SK-N-SH (cell line): Measurements from ENCODE around the gene AKAP12. TPM values are rescaled to one million over a fixed set of nuclear protein-coding genes. Genes with fewer than 3 reads are reported as not detected.

Experiments used
- CTCF ChIA-PET: fragments of 300-600, 350-600 bp; formaldehyde crosslinking; extraction: SDS; loops from one replicate; lab custom pipeline; 2021; lab: Yijun Ruan, JAX
- POLR2A ChIA-PET: fragments of 350-600 bp; sonication (Branson Sonifier 250); formaldehyde crosslinking; extraction: SDS; loops from one replicate; lab custom pipeline; 2020; ENCODE audit warnings: antibody characterized with exemption, inconsistent platforms; lab: Yijun Ruan, JAX
- DNase-seq: peaks from one replicate; pipeline ENCODE4 v3.0.0; 2012
- H2AFZ ChIP-seq: fragments of 200-600 bp; sonication (generic); 2 replicates; pipeline ENCODE4 v1.8.1; 2016; ENCODE audit warnings: antibody characterized with exemption, mild to moderate bottlenecking, low read depth
- H3F3A ChIP-seq: fragments of 200-600 bp; sonication (generic); replicated peaks from 2 replicates; pipeline ENCODE3; 2016; ENCODE audit warnings: antibody characterized with exemption, mild to moderate bottlenecking; ENCODE audit not compliant: insufficient read depth
- H3K27ac ChIP-seq, 2 experiments: fragments of 200-500 bp in 1 of 2; fragments of 200-600 bp in 1 of 2; sonication (Bioruptor generic) in 1 of 2; sonication (generic), shearing (Covaris generic) in 1 of 2; 2 replicates each; pipeline versions ENCODE4 v1.5.1 to v1.6.1; 2014 to 2016; ENCODE audit warnings: low read depth in 2 of 2, inconsistent platforms in 1 of 2, low read length in 1 of 2, mild to moderate bottlenecking in 1 of 2, mixed read lengths in 1 of 2
- H3K27me3 ChIP-seq: fragments of 200-600 bp; sonication (generic), shearing (Covaris generic); 2 replicates; pipeline ENCODE4 v1.6.1; 2016; ENCODE audit warnings: mixed run types; ENCODE audit not compliant: insufficient read depth
- H3K36me3 ChIP-seq, 2 experiments: fragments of 200-500 bp in 1 of 2; fragments of 200-600 bp in 1 of 2; sonication (Bioruptor generic) in 1 of 2; sonication (generic) in 1 of 2; replicated peaks in 1 of 2; 2 replicates each; pipeline versions ENCODE3 to v1.5.1; 2014 to 2016; ENCODE audit warnings: low read length in 1 of 2, mild to moderate bottlenecking in 1 of 2; ENCODE audit not compliant: insufficient read depth in 2 of 2, control insufficient read depth in 1 of 2
- H3K4me1 ChIP-seq, 2 experiments: fragments of 200-500 bp in 1 of 2; fragments of 200-600 bp in 1 of 2; sonication (Bioruptor generic) in 1 of 2; sonication (generic), shearing (Covaris generic) in 1 of 2; 2 replicates each; pipeline versions ENCODE4 v1.5.1 to v1.6.1; 2014 to 2016; ENCODE audit warnings: low read depth in 1 of 2, low read length in 1 of 2, mixed run types in 1 of 2; ENCODE audit not compliant: insufficient read depth in 2 of 2, control insufficient read depth in 1 of 2
- H3K4me2 ChIP-seq: fragments of 200-600 bp; sonication (generic), shearing (Covaris generic); 2 replicates; pipeline ENCODE4 v1.6.1; 2017; ENCODE audit warnings: mixed run types
- H3K4me3 ChIP-seq, 2 experiments: fragments of 200-500 bp in 1 of 2; fragments of 200-600 bp in 1 of 2; sonication (Bioruptor generic) in 1 of 2; sonication (generic), shearing (Covaris generic) in 1 of 2; 2 replicates each; pipeline versions ENCODE4 v1.5.1 to v1.8.1; 2014 to 2016; ENCODE audit warnings: low read depth in 2 of 2, inconsistent platforms in 1 of 2, low read length in 1 of 2, mild to moderate bottlenecking in 1 of 2, mixed read lengths in 1 of 2, moderate library complexity in 1 of 2
- H3K79me2 ChIP-seq: fragments of 200-600 bp; sonication (generic); 2 replicates; pipeline ENCODE4 v1.8.1; 2017; ENCODE audit warnings: mild to moderate bottlenecking; ENCODE audit not compliant: insufficient read depth
- H3K9ac ChIP-seq: fragments of 200-600 bp; sonication (generic); 2 replicates; pipeline ENCODE4 v1.6.1; 2017; ENCODE audit warnings: mixed run types
- H3K9me2 ChIP-seq: fragments of 200-600 bp; sonication (generic); 2 replicates; pipeline ENCODE4 v1.6.1; 2017; ENCODE audit warnings: mixed run types
- H3K9me3 ChIP-seq: fragments of 200-600 bp; sonication (generic); 2 replicates; pipeline ENCODE4 v1.6.1; 2017; ENCODE audit warnings: mixed run types, mild to moderate bottlenecking, moderate library complexity
- H4K20me1 ChIP-seq: fragments of 200-600 bp; sonication (generic); 2 replicates; pipeline ENCODE4 v1.6.1; 2017; ENCODE audit warnings: mild to moderate bottlenecking, mixed run types; ENCODE audit not compliant: insufficient read depth
- FOXJ3 ChIP-seq: sonication (generic); formaldehyde crosslinking; IDR thresholded peaks from 2 replicates; pipeline ENCODE4 v1.5.1; 2020; ENCODE audit warnings: mild to moderate bottlenecking, missing genetic modification reagents
- FOXM1 ChIP-seq: IDR thresholded peaks from 2 replicates; pipeline ENCODE4 v1.4.0; 2012; ENCODE audit warnings: low read depth, mild to moderate bottlenecking
- JUND ChIP-seq: IDR thresholded peaks from 2 replicates; pipeline ENCODE4 v1.4.0; 2012
- MEF2A ChIP-seq: IDR thresholded peaks from 2 replicates; pipeline ENCODE4 v1.4.0; 2012; ENCODE audit warnings: low read depth, borderline replicate concordance
- MXI1 ChIP-seq: IDR thresholded peaks from 2 replicates; pipeline ENCODE4 v1.6.1; 2012; ENCODE audit warnings: mild to moderate bottlenecking, low read depth, low read length, improper control_type of control experiment
- NFIC ChIP-seq: IDR thresholded peaks from 2 replicates; pipeline ENCODE4 v1.4.0; 2012; ENCODE audit warnings: borderline replicate concordance
- NRF1 ChIP-seq: IDR thresholded peaks from 2 replicates; pipeline ENCODE4 v1.6.1; 2012; ENCODE audit warnings: low read depth, mild to moderate bottlenecking, low read length
- RAD21 ChIP-seq: IDR thresholded peaks from 2 replicates; pipeline ENCODE4 v1.6.1; 2012; ENCODE audit warnings: mild to moderate bottlenecking, low read length
- RFX5 ChIP-seq: IDR thresholded peaks from 2 replicates; pipeline ENCODE4 v1.6.1; 2012; ENCODE audit warnings: mild to moderate bottlenecking, improper control_type of control experiment, low read length
- RXRA ChIP-seq: IDR thresholded peaks from 2 replicates; pipeline ENCODE4 v1.4.0; 2012; ENCODE audit warnings: low read depth, mild to moderate bottlenecking, borderline replicate concordance
- TAF1 ChIP-seq: IDR thresholded peaks from 2 replicates; pipeline ENCODE4 v1.6.1; 2012; ENCODE audit warnings: low read depth, mild to moderate bottlenecking, low read length, moderate library complexity, borderline replicate concordance
- TEAD4 ChIP-seq: IDR thresholded peaks from 2 replicates; pipeline ENCODE4 v1.4.0; 2012; ENCODE audit warnings: mild to moderate bottlenecking, borderline replicate concordance; ENCODE audit not compliant: insufficient read depth
- WGBS: methylation state at CpG from one replicate; pipeline ENCODE4 v1.1.6; 2017; ENCODE audit warnings: low lambda C conversion rate; 5-methylcytosine and 5-hydroxymethylcytosine counted together
- polyA plus RNA-seq, 3 experiments: library from polyadenylated mRNA; depleted of rRNA; stranded (reverse); fragments of >200 nt; gene quantifications; 2 replicates each; pipeline ENCODE4 v1.2.3, GENCODE V29; 2012
- TF ChIP-seq, protein P1 (sequence below): IDR thresholded peaks from 2 replicates; pipeline ENCODE4 v1.4.0; 2012; ENCODE audit warnings: low read depth
- TF ChIP-seq, protein P2 (sequence below): IDR thresholded peaks from 2 replicates; pipeline ENCODE4 v1.4.0; 2012; ENCODE audit warnings: low read depth, borderline replicate concordance

The AKAP12 gene
- polyA plus RNA-seq, 1 of the 3 experiments (the other 2 are of a cell fraction), result 46.5 TPM

DNA sequence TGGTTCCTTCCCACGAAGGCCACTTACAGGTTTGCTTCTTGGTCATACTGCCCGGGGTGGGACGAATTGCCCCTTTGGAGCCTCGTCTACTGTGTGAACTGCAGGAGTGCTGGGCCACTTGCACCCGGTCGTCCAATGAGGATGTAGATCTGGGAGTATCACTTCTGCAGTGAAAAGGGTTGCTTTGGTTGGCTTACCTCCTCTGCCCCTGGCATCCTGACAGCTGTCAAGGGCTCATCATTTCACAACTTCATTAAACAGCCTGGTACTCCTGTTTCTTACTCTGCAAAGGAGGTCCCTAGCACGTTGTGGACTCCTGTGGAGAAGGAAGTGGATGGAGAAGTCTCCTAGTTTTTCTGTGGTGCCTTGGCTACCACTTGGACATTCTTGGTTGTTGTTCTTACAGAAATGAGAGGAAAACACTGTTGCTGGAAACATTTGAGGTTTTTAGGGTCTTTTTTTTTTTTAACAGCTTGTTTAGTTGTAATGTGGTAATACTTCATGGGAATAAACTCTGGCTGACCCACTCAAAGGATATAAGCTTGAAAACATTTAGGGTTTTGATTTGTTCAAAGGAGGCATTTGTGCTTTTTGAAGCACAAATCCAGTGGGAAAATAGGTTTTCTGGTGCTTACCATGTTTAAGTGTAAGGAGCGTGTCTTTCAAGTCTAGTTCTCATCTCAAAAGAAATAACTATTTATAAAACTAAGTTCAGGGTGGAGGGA is 60.7 kb downstream of the AKAP12 start:
- Histone ChIP-seq H3K9me2 (no peaks in the 10 kb centered on the region), H3K4me1 (peaks cover under 1 to 2% of the 10 kb centered on the region in 2 experiments; a peak in 2 of 4 replicates), H3K9ac (no peak overlapping the region), H3K36me3 (no peaks in the 10 kb centered on the region), H3K27me3 (no peaks in the 10 kb centered on the region), H3K9me3 (no peaks in the 10 kb centered on the region), H3K79me2 (peaks cover 71% of the 10 kb centered on the region), H3K27ac (no peak overlapping the region), H3F3A (peaks cover 2% of the 10 kb centered on the region), H2AFZ (no peak overlapping the region), H3K4me3 (no peak overlapping the region), H4K20me1 (no peaks in the 10 kb centered on the region), H3K4me2 (no peak overlapping the region)
- TF ChIP-seq NFIC, result no peak
- TF ChIP-seq, protein P1, sequence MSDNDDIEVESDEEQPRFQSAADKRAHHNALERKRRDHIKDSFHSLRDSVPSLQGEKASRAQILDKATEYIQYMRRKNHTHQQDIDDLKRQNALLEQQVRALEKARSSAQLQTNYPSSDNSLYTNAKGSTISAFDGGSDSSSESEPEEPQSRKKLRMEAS, result no peak
- TF ChIP-seq FOXM1, result no peak
- TF ChIP-seq MXI1, result no peak
- TF ChIP-seq NRF1, result no peak
- no peak for TF ChIP-seq TEAD4
- no peak for TF ChIP-seq JUND
- TF ChIP-seq, protein P2, sequence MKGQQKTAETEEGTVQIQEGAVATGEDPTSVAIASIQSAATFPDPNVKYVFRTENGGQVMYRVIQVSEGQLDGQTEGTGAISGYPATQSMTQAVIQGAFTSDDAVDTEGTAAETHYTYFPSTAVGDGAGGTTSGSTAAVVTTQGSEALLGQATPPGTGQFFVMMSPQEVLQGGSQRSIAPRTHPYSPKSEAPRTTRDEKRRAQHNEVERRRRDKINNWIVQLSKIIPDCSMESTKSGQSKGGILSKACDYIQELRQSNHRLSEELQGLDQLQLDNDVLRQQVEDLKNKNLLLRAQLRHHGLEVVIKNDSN, result no peak
- TF ChIP-seq TAF1, result no peak
- TF ChIP-seq RXRA, result no peak
- TF ChIP-seq FOXJ3 (CRISPR knock-in tag), result no peak
- TF ChIP-seq RFX5, result no peak
- TF ChIP-seq MEF2A, result no peak
- ChIA-PET POLR2A (interaction anchor here (0.6 kb wide), 1 partner anchor 392 kb away, joined by 4 read pairs; no protein-coding TSS in a partner anchor), CTCF (interaction anchor here (2.1 kb wide), 1 partner anchor 24 kb away, joined by 8 read pairs; no protein-coding TSS in a partner anchor)
- no peak for DNase-seq
- 92% methylated on average over 8 of the region's 8 CpGs for WGBS

DNA sequence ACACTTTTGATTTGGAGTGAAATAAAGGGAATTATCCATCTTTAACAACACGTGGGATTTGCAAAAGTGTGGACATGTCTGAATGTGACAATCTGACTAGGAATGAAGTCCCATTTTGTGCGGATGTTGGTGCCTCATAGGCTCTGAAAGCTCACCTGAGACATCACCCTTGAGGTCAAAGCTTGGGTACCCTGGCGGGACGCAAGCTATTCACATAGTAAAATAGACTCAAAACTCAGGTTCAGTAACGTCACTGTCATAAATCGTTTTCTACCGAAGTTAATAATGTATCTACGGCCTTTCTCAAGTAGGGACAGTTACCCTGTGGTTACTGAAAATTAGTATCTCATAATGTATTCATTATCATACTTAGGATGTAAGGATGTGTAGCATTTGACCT is 61.8 kb downstream of the AKAP12 start:
- ChIA-PET CTCF (no interaction called here), POLR2A (no interaction called here)
- Histone ChIP-seq H3K4me2 (no peak overlapping the region), H3K27me3 (no peaks in the 10 kb centered on the region), H3F3A (no peaks in the 10 kb centered on the region), H3K36me3 (peaks cover 0 to 2% of the 10 kb centered on the region in 2 experiments), H3K27ac (no peak overlapping the region), H3K9me3 (no peaks in the 10 kb centered on the region), H2AFZ (no peak overlapping the region), H3K4me3 (no peak overlapping the region), H4K20me1 (no peaks in the 10 kb centered on the region), H3K4me1 (peaks cover 0 to 2% of the 10 kb centered on the region in 2 experiments; a peak in 1 of 4 replicates), H3K79me2 (peaks cover 60% of the 10 kb centered on the region), H3K9ac (no peak overlapping the region), H3K9me2 (no peaks in the 10 kb centered on the region)
- DNase-seq, result no peak
- TF ChIP-seq RAD21, result no peak
- 84% methylated on average over 8 of the region's 8 CpGs for WGBS
